Hepatocyte (in vitro differentiated cells): ENCODE measurements around the gene ATP8B4. TPM values are rescaled to one million over a fixed set of nuclear protein-coding genes. Genes with fewer than 3 reads are reported as not detected.

Source experiments
- DNase-seq: peaks from one replicate; pipeline ENCODE4 v3.0.0-alpha.2; 2016; ENCODE audit warnings: low spot score
- H2AFZ ChIP-seq: fragments of 200-600 bp; sonication (generic); 2 replicates; pipeline ENCODE4 v1.6.0; 2016; ENCODE audit warnings: antibody characterized with exemption, mild to moderate bottlenecking
- H3K27ac ChIP-seq: fragments of 200-600 bp; sonication (generic); 2 replicates; pipeline ENCODE4 v1.5.1; 2016; ENCODE audit warnings: mild to moderate bottlenecking
- H3K27me3 ChIP-seq: fragments of 200-600 bp; sonication (generic); 2 replicates; pipeline ENCODE4 v1.6.1; 2016
- H3K36me3 ChIP-seq: fragments of 200-600 bp; sonication (generic); replicated peaks from 2 replicates; pipeline ENCODE4 v1.5.1; 2016; ENCODE audit warnings: low read depth; ENCODE audit not compliant: insufficient read depth
- H3K4me1 ChIP-seq: fragments of 200-600 bp; sonication (generic); 2 replicates; pipeline ENCODE4 v1.5.1; 2016; ENCODE audit warnings: mild to moderate bottlenecking, moderate library complexity; ENCODE audit not compliant: insufficient read depth
- H3K4me2 ChIP-seq: fragments of 200-600 bp; sonication (generic); 2 replicates; pipeline ENCODE4 v1.6.0; 2016
- H3K4me3 ChIP-seq: fragments of 200-600 bp; sonication (generic); 2 replicates; pipeline ENCODE4 v1.5.1; 2016; ENCODE audit warnings: mild to moderate bottlenecking
- H3K79me2 ChIP-seq: fragments of 200-600 bp; sonication (generic); 2 replicates; pipeline ENCODE4 v1.6.0; 2017; ENCODE audit warnings: mild to moderate bottlenecking
- H3K9me2 ChIP-seq: fragments of 200-600 bp; sonication (generic); replicated peaks from 2 replicates; pipeline ENCODE4 v1.6.0; 2017; ENCODE audit warnings: mild to moderate bottlenecking; ENCODE audit not compliant: insufficient read depth
- H3K9me3 ChIP-seq: fragments of 200-600 bp; sonication (generic); 2 replicates; pipeline ENCODE4 v1.5.1; 2016; ENCODE audit warnings: low read depth, mild to moderate bottlenecking
- H4K20me1 ChIP-seq: fragments of 200-600 bp; sonication (generic); 2 replicates; pipeline ENCODE4 v1.6.0; 2016; ENCODE audit warnings: mild to moderate bottlenecking; ENCODE audit not compliant: insufficient read depth, poor library complexity, severe bottlenecking
- EZH2 ChIP-seq: fragments of 200-600 bp; sonication (generic); IDR thresholded peaks from 2 replicates; pipeline ENCODE4 v1.6.1; 2016; ENCODE audit warnings: antibody characterized with exemption, mild to moderate bottlenecking, borderline replicate concordance
- EZH2phosphoT487 ChIP-seq: fragments of 200-600 bp; sonication (generic); IDR thresholded peaks from one replicate; pipeline ENCODE4 v1.6.1; 2018; ENCODE audit warnings: antibody characterized with exemption, mild to moderate bottlenecking, low read depth, moderate library complexity; ENCODE audit not compliant: unreplicated experiment, severe bottlenecking
- WGBS: methylation state at CpG from one replicate; pipeline ENCODE4 v1.1.6; 2016; ENCODE audit warnings: low lambda C conversion rate; ENCODE audit errors: missing lambda C conversion rate; 5-methylcytosine and 5-hydroxymethylcytosine counted together
- polyA plus RNA-seq: library from polyadenylated mRNA; unstranded; fragments of >200 nt; fragmentation: Nextera tagmentation; extraction: Ambion mirVana; gene quantifications from 2 replicates; pipeline ENCODE4 v1.2.1, GENCODE V29; 2016
- total RNA-seq: library from RNA; depleted of rRNA; stranded (reverse); fragments of >200 nt; gene quantifications from 2 replicates; pipeline ENCODE4 v1.2.3, GENCODE V29; 2014
- TF ChIP-seq, protein P1 (sequence below): fragments of 200-600 bp; sonication (generic); IDR thresholded peaks from 2 replicates; pipeline ENCODE4 v1.5.1; 2016; ENCODE audit warnings: antibody characterized with exemption, mild to moderate bottlenecking; ENCODE audit not compliant: poor library complexity

Gene ATP8B4
- total and polyA plus RNA-seq, 2 experiments from 2014 or later = 1.3 to 9.5 TPM

- Histone ChIP-seq H3K4me2 (no peak overlapping the region), H4K20me1 (no peaks in the 10 kb centered on the region), H3K36me3 (no peaks in the 10 kb centered on the region), H3K4me3 (no peak overlapping the region), H3K79me2 (no peaks in the 10 kb centered on the region), H3K27ac (peak overlapping the region; percentile 7), H3K27me3 (no peaks in the 10 kb centered on the region), H3K9me3 (no peaks in the 10 kb centered on the region), H3K4me1 (peaks cover 11% of the 10 kb centered on the region), H3K9me2 (no peaks in the 10 kb centered on the region), H2AFZ (no peak overlapping the region)
- DNase-seq = no peak
- 62% methylated on average over 3 of the region's 3 CpGs for WGBS
- TF ChIP-seq EZH2 (no peak), EZH2phosphoT487 (no peak)
- TF ChIP-seq, protein P1, sequence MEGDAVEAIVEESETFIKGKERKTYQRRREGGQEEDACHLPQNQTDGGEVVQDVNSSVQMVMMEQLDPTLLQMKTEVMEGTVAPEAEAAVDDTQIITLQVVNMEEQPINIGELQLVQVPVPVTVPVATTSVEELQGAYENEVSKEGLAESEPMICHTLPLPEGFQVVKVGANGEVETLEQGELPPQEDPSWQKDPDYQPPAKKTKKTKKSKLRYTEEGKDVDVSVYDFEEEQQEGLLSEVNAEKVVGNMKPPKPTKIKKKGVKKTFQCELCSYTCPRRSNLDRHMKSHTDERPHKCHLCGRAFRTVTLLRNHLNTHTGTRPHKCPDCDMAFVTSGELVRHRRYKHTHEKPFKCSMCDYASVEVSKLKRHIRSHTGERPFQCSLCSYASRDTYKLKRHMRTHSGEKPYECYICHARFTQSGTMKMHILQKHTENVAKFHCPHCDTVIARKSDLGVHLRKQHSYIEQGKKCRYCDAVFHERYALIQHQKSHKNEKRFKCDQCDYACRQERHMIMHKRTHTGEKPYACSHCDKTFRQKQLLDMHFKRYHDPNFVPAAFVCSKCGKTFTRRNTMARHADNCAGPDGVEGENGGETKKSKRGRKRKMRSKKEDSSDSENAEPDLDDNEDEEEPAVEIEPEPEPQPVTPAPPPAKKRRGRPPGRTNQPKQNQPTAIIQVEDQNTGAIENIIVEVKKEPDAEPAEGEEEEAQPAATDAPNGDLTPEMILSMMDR = no peak
These were observed 131.7 kb downstream of the ATP8B4 start for GRCh38 chr15:49987198-49987785.

DNA sequence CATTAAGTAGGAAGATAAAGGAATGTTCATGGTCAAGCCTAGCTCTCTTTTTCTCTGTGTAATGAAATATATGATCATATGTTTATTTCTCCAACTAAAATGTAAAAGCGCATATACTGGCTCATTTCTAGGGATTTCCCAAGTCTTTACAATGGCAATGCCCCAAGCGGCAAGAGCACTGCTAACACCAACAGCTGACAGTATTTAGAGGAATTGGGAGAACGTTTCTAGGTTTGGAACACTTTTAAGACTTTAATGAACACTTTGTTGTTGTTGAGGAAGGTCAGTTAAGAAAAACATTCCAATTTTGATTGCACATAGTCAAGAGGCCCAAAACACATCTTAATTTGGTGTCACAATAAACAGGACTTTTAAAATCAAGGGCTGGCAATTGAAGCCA lies 132.7 kb downstream of the ATP8B4 start:
- Histone ChIP-seq H3K4me3 (no peak overlapping the region), H3K9me2 (no peaks in the 10 kb centered on the region), H3K9me3 (no peaks in the 10 kb centered on the region), H3K4me1 (peaks cover 9% of the 10 kb centered on the region), H4K20me1 (no peaks in the 10 kb centered on the region), H2AFZ (no peak overlapping the region), H3K27ac (no peak overlapping the region), H3K4me2 (no peak overlapping the region), H3K36me3 (no peaks in the 10 kb centered on the region), H3K79me2 (no peaks in the 10 kb centered on the region), H3K27me3 (no peaks in the 10 kb centered on the region)
- 87% methylated on average over 3 of the region's 3 CpGs for WGBS
- DNase-seq = no peak
- TF ChIP-seq EZH2phosphoT487 (no peak), EZH2 (no peak)
- TF ChIP-seq, protein P1 = no peak

GRCh38 chr15:49985463-49985862 lies 133.6 kb downstream of the ATP8B4 start:
- Histone ChIP-seq H3K4me2 (no peak overlapping the region), H3K4me3 (no peak overlapping the region), H3K9me3 (no peaks in the 10 kb centered on the region), H2AFZ (no peak overlapping the region), H3K9me2 (no peaks in the 10 kb centered on the region), H3K36me3 (no peaks in the 10 kb centered on the region), H3K27ac (no peak overlapping the region), H3K79me2 (no peaks in the 10 kb centered on the region), H3K27me3 (no peaks in the 10 kb centered on the region), H3K4me1 (peaks cover 9% of the 10 kb centered on the region), H4K20me1 (no peaks in the 10 kb centered on the region)
- no peak for TF ChIP-seq EZH2phosphoT487
- no peak for TF ChIP-seq EZH2
- TF ChIP-seq, protein P1 = no peak
- DNase-seq = no peak
- 66% methylated on average over 4 of the region's 4 CpGs for WGBS

- Histone ChIP-seq H3K79me2 (no peaks in the 10 kb centered on the region), H3K27me3 (no peaks in the 10 kb centered on the region), H4K20me1 (no peaks in the 10 kb centered on the region), H3K27ac (no peak overlapping the region), H3K4me1 (peaks cover 9% of the 10 kb centered on the region), H3K4me2 (no peak overlapping the region), H3K36me3 (no peaks in the 10 kb centered on the region), H3K9me2 (no peaks in the 10 kb centered on the region), H3K4me3 (no peak overlapping the region), H3K9me3 (no peaks in the 10 kb centered on the region), H2AFZ (no peak overlapping the region)
- WGBS = 27% methylated on average over 2 of the region's 2 CpGs
- DNase-seq = no peak
- TF ChIP-seq EZH2phosphoT487 (no peak), EZH2 (no peak)
- TF ChIP-seq, protein P1 = no peak
These were observed 134.6 kb downstream of the ATP8B4 start for GRCh38 chr15:49984436-49984835.
